Kidney epithelial cell (primary cell): ENCODE results near the gene MT1E. TPM values are rescaled to one million over a fixed set of nuclear protein-coding genes. Genes with fewer than 3 reads are reported as not detected.
A peak's percentile ranks its signal among the peaks of the same experiment; 100 is the strongest.

Experiments used
- DNase-seq: peaks from one replicate; pipeline ENCODE4 v3.0.0-alpha.2; 2010; ENCODE audit warnings: low read depth
- H3K27me3 ChIP-seq: 2 replicates; pipeline ENCODE4 v1.6.0; 2011; ENCODE audit warnings: low read length; ENCODE audit not compliant: control insufficient read depth, insufficient read depth
- H3K36me3 ChIP-seq: 2 replicates; pipeline ENCODE4 v1.5.1; 2011; ENCODE audit warnings: low read length; ENCODE audit not compliant: control insufficient read depth, insufficient read depth
- H3K4me3 ChIP-seq: 2 replicates; pipeline ENCODE4 v1.5.1; 2011; ENCODE audit warnings: low read depth, mild to moderate bottlenecking, control low read depth, low read length
- total RNA-seq: library from RNA; depleted of rRNA; stranded (reverse); fragments of >200 nt; gene quantifications from 2 replicates; pipeline ENCODE4 v1.2.3, GENCODE V29; 2015
- TF ChIP-seq, protein P1 (sequence below): IDR thresholded peaks from 2 replicates; pipeline ENCODE4 v1.5.1; 2011; ENCODE audit warnings: mild to moderate bottlenecking, moderate library complexity, low read length, control low read depth, inconsistent platforms; ENCODE audit not compliant: insufficient read depth, poor library complexity, severe bottlenecking

MT1E gene
- total RNA-seq, 1 donor from 2014 or later = 110 TPM

DNA sequence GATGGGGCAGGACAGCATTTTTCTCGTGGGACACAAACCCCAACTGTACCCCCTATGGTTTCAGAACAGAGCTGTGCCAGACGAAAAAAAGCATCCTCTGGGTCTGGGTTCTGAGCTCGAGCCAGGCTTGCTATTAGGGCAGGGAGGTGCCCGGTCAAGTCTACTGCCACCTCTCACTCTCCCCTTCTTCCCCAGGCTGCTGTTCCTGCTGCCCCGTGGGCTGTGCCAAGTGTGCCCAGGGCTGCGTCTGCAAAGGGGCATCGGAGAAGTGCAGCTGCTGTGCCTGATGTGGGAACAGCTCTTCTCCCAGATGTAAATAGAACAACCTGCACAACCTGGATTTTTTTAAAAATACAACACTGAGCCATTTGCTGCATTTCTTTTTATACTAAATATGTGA is 1.1 kb downstream of the MT1E start:
- TF ChIP-seq, protein P1, sequence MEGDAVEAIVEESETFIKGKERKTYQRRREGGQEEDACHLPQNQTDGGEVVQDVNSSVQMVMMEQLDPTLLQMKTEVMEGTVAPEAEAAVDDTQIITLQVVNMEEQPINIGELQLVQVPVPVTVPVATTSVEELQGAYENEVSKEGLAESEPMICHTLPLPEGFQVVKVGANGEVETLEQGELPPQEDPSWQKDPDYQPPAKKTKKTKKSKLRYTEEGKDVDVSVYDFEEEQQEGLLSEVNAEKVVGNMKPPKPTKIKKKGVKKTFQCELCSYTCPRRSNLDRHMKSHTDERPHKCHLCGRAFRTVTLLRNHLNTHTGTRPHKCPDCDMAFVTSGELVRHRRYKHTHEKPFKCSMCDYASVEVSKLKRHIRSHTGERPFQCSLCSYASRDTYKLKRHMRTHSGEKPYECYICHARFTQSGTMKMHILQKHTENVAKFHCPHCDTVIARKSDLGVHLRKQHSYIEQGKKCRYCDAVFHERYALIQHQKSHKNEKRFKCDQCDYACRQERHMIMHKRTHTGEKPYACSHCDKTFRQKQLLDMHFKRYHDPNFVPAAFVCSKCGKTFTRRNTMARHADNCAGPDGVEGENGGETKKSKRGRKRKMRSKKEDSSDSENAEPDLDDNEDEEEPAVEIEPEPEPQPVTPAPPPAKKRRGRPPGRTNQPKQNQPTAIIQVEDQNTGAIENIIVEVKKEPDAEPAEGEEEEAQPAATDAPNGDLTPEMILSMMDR = no peak
- peak overlapping the region; percentile 60 for H3K4me3 ChIP-seq
- DNase-seq = no peak
- no peaks in the 10 kb centered on the region for H3K36me3 ChIP-seq
- H3K27me3 ChIP-seq = no peaks in the 10 kb centered on the region

DNA sequence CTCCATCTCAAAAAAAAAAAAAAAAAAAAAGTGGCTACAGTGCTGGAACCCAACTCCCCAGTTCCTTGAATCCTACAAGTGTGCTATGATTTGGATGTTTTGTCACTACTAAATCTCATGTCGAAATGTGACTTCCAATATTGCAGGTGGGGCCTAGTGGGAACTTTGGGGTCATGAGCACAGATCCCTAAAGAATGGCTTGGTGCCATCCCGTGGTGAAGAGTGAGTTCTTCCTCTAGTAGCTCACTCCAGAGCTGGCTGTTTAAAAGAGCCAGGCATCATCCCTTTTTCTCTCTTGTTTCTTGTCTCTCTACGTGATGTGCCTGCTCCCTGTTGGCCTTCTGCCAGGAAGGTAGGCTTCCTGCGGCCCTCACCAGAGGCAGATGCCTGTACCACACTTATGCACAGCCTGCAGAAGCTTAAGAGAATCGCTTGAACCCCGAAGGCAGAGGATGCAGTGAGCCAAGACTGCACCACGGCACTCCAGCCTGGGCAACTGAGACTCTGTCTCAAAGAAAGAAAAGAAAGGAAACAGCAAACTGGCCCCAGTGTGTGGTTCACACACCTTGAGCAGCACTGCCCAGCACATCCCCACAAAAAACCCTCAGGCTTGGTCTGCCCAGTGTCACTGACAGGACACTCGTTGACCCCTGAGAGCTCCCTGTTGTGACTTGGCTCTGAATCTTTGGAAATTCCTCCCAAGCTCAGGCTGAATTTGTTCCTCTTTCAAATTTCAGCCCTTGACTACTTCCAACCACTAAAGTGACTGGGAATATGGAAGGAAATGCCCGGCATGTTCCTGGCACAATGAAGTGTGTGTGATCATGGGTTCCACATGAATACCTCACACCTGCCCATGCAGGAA is 3.1 kb downstream of the MT1E start:
- H3K27me3 ChIP-seq = peaks cover 15% of the 10 kb centered on the region
- TF ChIP-seq, protein P1 = no peak
- no peaks in the 10 kb centered on the region for H3K36me3 ChIP-seq
- H3K4me3 ChIP-seq = no peak overlapping the region
- DNase-seq = no peak

DNA sequence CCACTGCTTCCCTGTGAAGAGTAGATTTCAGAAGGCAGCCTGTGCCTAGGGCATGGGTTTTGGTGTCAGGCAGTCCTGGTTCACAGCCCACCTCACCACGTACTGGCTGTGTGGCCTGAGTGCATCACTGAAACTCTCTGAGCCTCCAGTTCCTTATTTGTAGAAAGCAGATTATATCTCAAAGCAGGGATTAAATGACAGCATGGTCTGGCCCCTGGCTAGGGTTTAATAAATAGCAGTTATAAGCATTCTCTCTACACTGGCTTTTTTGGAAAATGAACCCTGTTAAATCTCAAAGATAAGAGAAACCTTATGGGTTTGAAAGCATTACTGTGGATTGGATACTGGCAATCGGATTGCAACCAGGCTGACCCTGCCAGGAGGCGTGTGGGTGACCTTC is 4.0 kb downstream of the MT1E start:
- peaks cover 16% of the 10 kb centered on the region for H3K27me3 ChIP-seq
- H3K36me3 ChIP-seq = no peaks in the 10 kb centered on the region
- DNase-seq = no peak
- H3K4me3 ChIP-seq = no peak overlapping the region
- TF ChIP-seq, protein P1 = no peak

DNA sequence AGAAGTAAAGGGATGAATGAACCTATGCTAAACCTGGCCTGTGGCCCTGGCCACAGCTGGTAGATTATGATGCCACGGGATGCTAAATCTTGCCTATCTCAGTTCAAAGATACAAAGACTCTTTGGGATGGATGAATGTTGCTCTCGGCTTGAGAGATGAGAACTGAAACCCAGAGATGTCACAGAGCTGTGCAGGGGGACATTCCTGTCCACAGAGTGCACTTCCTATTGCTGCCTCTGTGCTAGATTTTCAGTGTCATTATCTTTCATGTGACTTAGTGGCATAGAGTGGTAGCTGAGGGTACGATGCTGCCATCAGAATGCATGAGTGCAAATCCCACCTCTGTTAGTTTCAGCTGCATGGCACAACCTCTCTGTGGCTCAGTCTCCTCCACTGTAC is 4.6 kb downstream of the MT1E start:
- Histone ChIP-seq H3K27me3 (peaks cover 22% of the 10 kb centered on the region), H3K4me3 (no peak overlapping the region), H3K36me3 (no peaks in the 10 kb centered on the region)
- TF ChIP-seq, protein P1 = no peak
- no peak for DNase-seq

DNA sequence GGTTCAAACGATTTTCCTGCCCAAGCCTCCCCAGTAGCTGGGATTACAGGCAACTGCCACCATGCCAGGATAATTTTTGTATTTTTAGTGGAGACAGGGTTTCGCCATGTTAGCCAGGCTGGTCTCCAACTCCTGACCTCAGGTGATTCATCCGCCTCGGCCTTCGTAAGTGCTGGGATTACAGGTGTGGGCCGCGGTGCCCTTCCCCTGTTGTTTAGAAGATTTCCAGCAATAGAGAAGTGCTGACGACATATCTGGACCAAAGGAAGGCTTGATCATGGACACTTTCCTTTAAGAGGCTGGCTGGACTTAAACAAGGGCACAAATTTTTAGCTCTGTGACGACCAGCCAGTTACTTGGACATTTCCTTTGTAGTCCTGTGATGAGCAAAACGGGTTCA is 5.6 kb downstream of the MT1E start:
- no peak for DNase-seq
- no peaks in the 10 kb centered on the region for H3K36me3 ChIP-seq
- TF ChIP-seq, protein P1 = no peak
- H3K27me3 ChIP-seq = peaks cover 32% of the 10 kb centered on the region
- H3K4me3 ChIP-seq = no peak overlapping the region

DNA sequence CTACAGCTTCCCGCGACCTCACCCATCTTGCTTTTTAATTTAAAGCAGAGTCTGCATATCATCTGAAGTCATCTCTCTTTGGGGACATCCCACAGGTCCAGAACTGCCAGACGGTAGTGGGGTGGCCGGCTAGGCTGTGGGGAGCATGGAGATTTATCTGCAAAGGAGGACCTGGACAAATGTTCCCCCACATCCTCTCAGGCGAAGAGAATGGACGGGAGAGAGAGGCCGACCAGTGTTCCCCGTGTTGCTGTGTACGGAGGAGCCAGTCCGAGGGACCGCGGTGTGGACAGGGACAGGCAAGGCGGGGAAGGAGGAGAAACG is 6.2 kb downstream of the MT1E start:
- H3K4me3 ChIP-seq = peak overlapping the region; percentile 36
- DNase-seq = no peak
- H3K27me3 ChIP-seq = peaks cover 38% of the 10 kb centered on the region
- TF ChIP-seq, protein P1 = no peak
- no peaks in the 10 kb centered on the region for H3K36me3 ChIP-seq
